Measurements from ENCODE around the gene TSPAN14.

TSPAN14 gene

DNA sequence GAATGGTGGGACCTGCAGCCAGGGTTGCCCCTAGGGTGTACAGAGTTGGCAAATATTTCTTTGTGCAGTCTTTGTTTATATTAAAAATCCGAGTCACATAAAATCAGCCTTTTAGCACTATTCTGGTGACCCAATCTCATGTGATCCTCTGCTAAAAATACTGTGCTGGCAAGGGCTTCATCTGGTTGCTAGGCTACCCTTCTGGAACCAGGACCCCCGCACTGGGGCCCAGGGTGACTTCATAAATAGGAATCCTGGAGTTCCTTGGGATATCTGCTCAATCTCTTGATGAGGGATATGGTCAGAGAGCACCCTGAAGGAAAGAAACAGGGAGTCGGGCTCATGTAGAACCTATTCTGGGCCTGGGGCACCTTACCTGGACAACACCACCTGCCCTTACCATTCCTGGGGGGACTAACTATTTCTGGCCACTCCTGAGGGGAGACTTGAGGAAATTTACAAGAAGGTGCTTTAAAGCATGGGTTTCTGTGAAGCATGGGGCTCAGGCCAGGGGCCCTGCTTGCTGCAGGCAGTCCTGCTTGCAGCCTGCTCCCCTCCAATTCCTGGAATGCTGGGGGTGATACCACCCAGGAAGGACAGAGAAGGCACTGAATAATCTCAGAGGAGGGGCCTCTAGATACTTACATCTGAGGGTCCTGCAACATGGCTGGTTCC is 128.3 kb downstream of the TSPAN14 start:
- TF ChIP-seq, protein P1, sequence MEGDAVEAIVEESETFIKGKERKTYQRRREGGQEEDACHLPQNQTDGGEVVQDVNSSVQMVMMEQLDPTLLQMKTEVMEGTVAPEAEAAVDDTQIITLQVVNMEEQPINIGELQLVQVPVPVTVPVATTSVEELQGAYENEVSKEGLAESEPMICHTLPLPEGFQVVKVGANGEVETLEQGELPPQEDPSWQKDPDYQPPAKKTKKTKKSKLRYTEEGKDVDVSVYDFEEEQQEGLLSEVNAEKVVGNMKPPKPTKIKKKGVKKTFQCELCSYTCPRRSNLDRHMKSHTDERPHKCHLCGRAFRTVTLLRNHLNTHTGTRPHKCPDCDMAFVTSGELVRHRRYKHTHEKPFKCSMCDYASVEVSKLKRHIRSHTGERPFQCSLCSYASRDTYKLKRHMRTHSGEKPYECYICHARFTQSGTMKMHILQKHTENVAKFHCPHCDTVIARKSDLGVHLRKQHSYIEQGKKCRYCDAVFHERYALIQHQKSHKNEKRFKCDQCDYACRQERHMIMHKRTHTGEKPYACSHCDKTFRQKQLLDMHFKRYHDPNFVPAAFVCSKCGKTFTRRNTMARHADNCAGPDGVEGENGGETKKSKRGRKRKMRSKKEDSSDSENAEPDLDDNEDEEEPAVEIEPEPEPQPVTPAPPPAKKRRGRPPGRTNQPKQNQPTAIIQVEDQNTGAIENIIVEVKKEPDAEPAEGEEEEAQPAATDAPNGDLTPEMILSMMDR (IDR thresholded peaks at IDR 0.05; ENCODE audit: insufficient read depth, low read depth, low read length, missing control alignments) = no peak
- no peak overlapping the region for H3K4me3 ChIP-seq (ENCODE audit: low read length)
- DNase-seq (ENCODE audit: low read depth) = no peak

All from epithelial cell of esophagus (primary cell).